Measurements from ENCODE around the gene GRHL3.
"Not testable (repeated sequence)": the region's sequence is repeated elsewhere in the genome, so short reads cannot be mapped to it uniquely, and the experiment has no call there.

Gene GRHL3

GRCh38 chr1:24319312-24319863 is at the start of gene GRHL3:
GRHL3 (plus strand) TSS chr1:24319357; CDS start chr1:24319552, 195 bp downstream.
- H3K9me3 ChIP-seq (ENCODE audit: low read depth, low read length), result no peaks in the 10 kb centered on the region
- H3K9ac ChIP-seq (ENCODE audit: insufficient read length), result peak within 1 kb of the TSS; percentile 26
- H3K27ac ChIP-seq, result peak within 1 kb of the TSS; percentile 85
- DNase-seq (ENCODE audit: low read depth, low spot score), result no peak
- TF ChIP-seq EZH2 (IDR thresholded peaks at IDR 0.05) (no peak), FOXP2 (optimal IDR thresholded peaks at IDR 0.05; ENCODE audit: control extremely low read depth, extremely low read length, insufficient read depth) (no peak), POLR2AphosphoS5 (IDR thresholded peaks at IDR 0.05; ENCODE audit: borderline replicate concordance, low read depth, low read length) (no peak)
- peak within 1 kb of the TSS; percentile 80 for H3K4me3 ChIP-seq
- H3K36me3 ChIP-seq (ENCODE audit: insufficient read depth, low read length), result no peaks in the 10 kb centered on the region

- not testable (repeated sequence) for H3K9me3 ChIP-seq (ENCODE audit: low read depth, low read length); DNase-seq (ENCODE audit: low read depth, low spot score); H3K36me3 ChIP-seq (ENCODE audit: insufficient read depth, low read length); H3K9ac ChIP-seq (ENCODE audit: insufficient read length); H3K4me3 ChIP-seq; H3K27ac ChIP-seq
These were observed 44.7 kb upstream of the GRHL3 start for GRCh38 chr1:24274203-24275103.

- no peaks in the 10 kb centered on the region for H3K36me3 ChIP-seq (ENCODE audit: insufficient read depth, low read length)
- no peaks in the 10 kb centered on the region for H3K9me3 ChIP-seq (ENCODE audit: low read depth, low read length)
- H3K9ac ChIP-seq (ENCODE audit: insufficient read length), result no peak overlapping the region
- TF ChIP-seq FOXP2 (optimal IDR thresholded peaks at IDR 0.05; ENCODE audit: control extremely low read depth, extremely low read length, insufficient read depth) (no peak), POLR2AphosphoS5 (IDR thresholded peaks at IDR 0.05; ENCODE audit: borderline replicate concordance, low read depth, low read length) (no peak), EZH2 (IDR thresholded peaks at IDR 0.05) (no peak)
- no peak for DNase-seq (ENCODE audit: low read depth, low spot score)
- H3K27ac ChIP-seq, result no peak overlapping the region
- no peak overlapping the region for H3K4me3 ChIP-seq
These were observed 44.1 kb upstream of the GRHL3 start for GRCh38 chr1:24275104-24275410.

- Histone ChIP-seq H3K36me3 (ENCODE audit: insufficient read depth, low read length) (no peaks in the 10 kb centered on the region), H3K9ac (ENCODE audit: insufficient read length) (no peak overlapping the region)
- DNase-seq (ENCODE audit: low read depth, low spot score), result no peak
These were observed 43.6 kb upstream of the GRHL3 start for GRCh38 chr1:24275510-24275909.

GRCh38 chr1:24276791-24277190 is 42.4 kb upstream of the GRHL3 start:
- no peaks in the 10 kb centered on the region for H3K9me3 ChIP-seq (ENCODE audit: low read depth, low read length)
- no peaks in the 10 kb centered on the region for H3K36me3 ChIP-seq (ENCODE audit: insufficient read depth, low read length)
- no peak overlapping the region for H3K4me3 ChIP-seq
- no peak for DNase-seq (ENCODE audit: low read depth, low spot score)
- no peak overlapping the region for H3K9ac ChIP-seq (ENCODE audit: insufficient read length)
- no peak overlapping the region for H3K27ac ChIP-seq
- TF ChIP-seq POLR2AphosphoS5 (IDR thresholded peaks at IDR 0.05; ENCODE audit: borderline replicate concordance, low read depth, low read length), result no peak
- TF ChIP-seq FOXP2 (optimal IDR thresholded peaks at IDR 0.05; ENCODE audit: control extremely low read depth, extremely low read length, insufficient read depth), result no peak
- no peak for TF ChIP-seq EZH2 (IDR thresholded peaks at IDR 0.05)

More at GRCh38 chr1:24275510-24275909, 43.6 kb upstream of the GRHL3 start:
- Histone ChIP-seq H3K27ac (no peak overlapping the region), H3K4me3 (no peak overlapping the region), H3K9me3 (ENCODE audit: low read depth, low read length) (no peaks in the 10 kb centered on the region)
- TF ChIP-seq EZH2 (IDR thresholded peaks at IDR 0.05) (no peak), POLR2AphosphoS5 (IDR thresholded peaks at IDR 0.05; ENCODE audit: borderline replicate concordance, low read depth, low read length) (no peak), FOXP2 (optimal IDR thresholded peaks at IDR 0.05; ENCODE audit: control extremely low read depth, extremely low read length, insufficient read depth) (no peak)

GRCh38 chr1:24277420-24278169 is 41.6 kb upstream of the GRHL3 start:
- H3K9me3 ChIP-seq (ENCODE audit: low read depth, low read length), result no peaks in the 10 kb centered on the region
- no peak for DNase-seq (ENCODE audit: low read depth, low spot score)
- H3K9ac ChIP-seq (ENCODE audit: insufficient read length), result no peak overlapping the region
- H3K36me3 ChIP-seq (ENCODE audit: insufficient read depth, low read length), result no peaks in the 10 kb centered on the region
- TF ChIP-seq FOXP2 (optimal IDR thresholded peaks at IDR 0.05; ENCODE audit: control extremely low read depth, extremely low read length, insufficient read depth) (no peak), EZH2 (IDR thresholded peaks at IDR 0.05) (no peak), POLR2AphosphoS5 (IDR thresholded peaks at IDR 0.05; ENCODE audit: borderline replicate concordance, low read depth, low read length) (no peak)
- no peak overlapping the region for H3K4me3 ChIP-seq
- no peak overlapping the region for H3K27ac ChIP-seq

- Histone ChIP-seq H3K9me3 (ENCODE audit: low read depth, low read length) (no peaks in the 10 kb centered on the region), H3K9ac (ENCODE audit: insufficient read length) (no peak overlapping the region), H3K36me3 (ENCODE audit: insufficient read depth, low read length) (no peaks in the 10 kb centered on the region), H3K27ac (no peak overlapping the region), H3K4me3 (no peak overlapping the region)
- no peak for DNase-seq (ENCODE audit: low read depth, low spot score)
- TF ChIP-seq POLR2AphosphoS5 (IDR thresholded peaks at IDR 0.05; ENCODE audit: borderline replicate concordance, low read depth, low read length) (no peak), EZH2 (IDR thresholded peaks at IDR 0.05) (no peak), FOXP2 (optimal IDR thresholded peaks at IDR 0.05; ENCODE audit: control extremely low read depth, extremely low read length, insufficient read depth) (no peak)
These were observed 40.4 kb upstream of the GRHL3 start for GRCh38 chr1:24278726-24279125.

- no peak for TF ChIP-seq EZH2 (IDR thresholded peaks at IDR 0.05)
- TF ChIP-seq POLR2AphosphoS5 (IDR thresholded peaks at IDR 0.05; ENCODE audit: borderline replicate concordance, low read depth, low read length), result no peak
- no peak for TF ChIP-seq FOXP2 (optimal IDR thresholded peaks at IDR 0.05; ENCODE audit: control extremely low read depth, extremely low read length, insufficient read depth)
- no peak for DNase-seq (ENCODE audit: low read depth, low spot score)
- H3K4me3 ChIP-seq, result no peak overlapping the region
These were observed 39.4 kb upstream of the GRHL3 start for GRCh38 chr1:24279590-24280232.

More at GRCh38 chr1:24279590-24280232, 39.4 kb upstream of the GRHL3 start:
- H3K27ac ChIP-seq, result no peak overlapping the region
- H3K36me3 ChIP-seq (ENCODE audit: insufficient read depth, low read length), result no peaks in the 10 kb centered on the region
- H3K9ac ChIP-seq (ENCODE audit: insufficient read length), result no peak overlapping the region
- no peaks in the 10 kb centered on the region for H3K9me3 ChIP-seq (ENCODE audit: low read depth, low read length)

Measured in SK-N-MC (cell line).